Stimulated activated CD8-positive, alpha-beta memory T cell treated with anti-CD3 and anti-CD28 coated beads, Interleukin-15, amount 100 ng/mL, for 1 hour (primary cell): ENCODE data around the gene DNAJC7.
"Not testable (repeated sequence)": the region's sequence is repeated elsewhere in the genome, so short reads cannot be mapped to it uniquely, and the experiment has no call there.

Source experiments
- DNase-seq: peaks from one replicate; pipeline ENCODE4 v3.0.0-alpha.2; 2020; ENCODE audit warnings: low read depth

Gene DNAJC7

DNA sequence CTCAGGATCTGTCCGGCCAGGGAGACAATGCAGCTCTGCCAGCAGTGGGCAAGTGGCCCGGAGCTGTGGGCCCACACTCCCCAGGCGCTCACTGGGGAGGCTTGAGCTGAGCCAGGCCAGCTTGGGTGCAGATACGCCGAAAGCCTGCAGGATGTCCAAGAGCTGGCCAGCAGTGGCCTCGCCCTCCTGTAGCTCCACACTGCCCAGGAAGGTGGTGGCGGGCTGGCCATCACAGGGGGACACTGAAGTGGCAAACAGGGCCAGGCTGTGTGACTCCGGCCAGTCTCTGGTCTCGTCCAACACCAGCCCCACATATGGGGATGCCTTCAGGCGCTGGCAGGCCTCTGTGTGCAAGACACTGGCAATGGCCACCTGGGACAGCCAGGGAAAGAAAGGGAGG lies 23.6 kb upstream of the DNAJC7 start:
- DNase-seq, result no peak

GRCh38 chr17:42039794-42040763 lies 22.8 kb upstream of the DNAJC7 start:
- DNase-seq, result no peak

- no peak for DNase-seq
Measured at GRCh38 chr17:42038221-42038973, 21.2 kb upstream of the DNAJC7 start.

DNA sequence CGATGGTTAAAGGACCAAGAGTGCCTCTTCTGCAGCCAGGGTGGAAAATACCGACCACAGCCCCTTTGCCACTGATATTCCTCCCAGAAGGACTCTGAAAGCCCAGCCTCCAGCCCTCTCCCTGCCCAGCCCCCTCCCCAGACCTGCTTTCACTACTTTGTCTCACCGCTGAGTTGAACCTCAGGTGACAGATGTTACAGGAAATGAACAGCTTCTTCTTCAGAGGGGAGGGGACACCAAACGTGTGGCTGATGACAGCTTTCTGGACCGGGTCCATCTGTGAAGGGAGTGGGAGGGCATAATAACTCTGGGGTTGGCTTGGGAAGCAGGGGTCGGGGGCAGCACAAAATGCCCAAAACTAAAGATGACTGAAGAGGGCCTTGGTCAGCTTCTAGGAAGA lies 16.8 kb upstream of the DNAJC7 start:
- no peak for DNase-seq

GRCh38 chr17:42031584-42031983 lies 14.3 kb upstream of the DNAJC7 start:
- DNase-seq, result no peak

DNA sequence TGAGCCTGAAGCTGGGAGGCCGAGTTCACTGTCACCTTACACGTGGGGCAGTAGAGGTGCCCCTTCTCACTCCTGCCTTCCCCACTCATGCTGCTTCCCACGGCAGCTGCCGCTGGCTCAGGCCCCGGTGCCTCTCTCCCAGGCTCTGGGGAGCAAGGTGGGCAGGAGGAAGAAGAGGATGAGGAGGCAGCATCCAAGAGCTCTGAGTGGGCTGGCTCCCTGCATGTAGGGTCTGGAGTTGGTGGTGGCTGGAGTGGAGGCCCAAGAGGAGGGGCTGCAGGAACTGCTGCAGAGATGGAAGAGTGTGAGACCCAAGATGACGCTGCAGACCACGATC lies 11.5 kb upstream of the DNAJC7 start:
- DNase-seq, result no peak

DNA sequence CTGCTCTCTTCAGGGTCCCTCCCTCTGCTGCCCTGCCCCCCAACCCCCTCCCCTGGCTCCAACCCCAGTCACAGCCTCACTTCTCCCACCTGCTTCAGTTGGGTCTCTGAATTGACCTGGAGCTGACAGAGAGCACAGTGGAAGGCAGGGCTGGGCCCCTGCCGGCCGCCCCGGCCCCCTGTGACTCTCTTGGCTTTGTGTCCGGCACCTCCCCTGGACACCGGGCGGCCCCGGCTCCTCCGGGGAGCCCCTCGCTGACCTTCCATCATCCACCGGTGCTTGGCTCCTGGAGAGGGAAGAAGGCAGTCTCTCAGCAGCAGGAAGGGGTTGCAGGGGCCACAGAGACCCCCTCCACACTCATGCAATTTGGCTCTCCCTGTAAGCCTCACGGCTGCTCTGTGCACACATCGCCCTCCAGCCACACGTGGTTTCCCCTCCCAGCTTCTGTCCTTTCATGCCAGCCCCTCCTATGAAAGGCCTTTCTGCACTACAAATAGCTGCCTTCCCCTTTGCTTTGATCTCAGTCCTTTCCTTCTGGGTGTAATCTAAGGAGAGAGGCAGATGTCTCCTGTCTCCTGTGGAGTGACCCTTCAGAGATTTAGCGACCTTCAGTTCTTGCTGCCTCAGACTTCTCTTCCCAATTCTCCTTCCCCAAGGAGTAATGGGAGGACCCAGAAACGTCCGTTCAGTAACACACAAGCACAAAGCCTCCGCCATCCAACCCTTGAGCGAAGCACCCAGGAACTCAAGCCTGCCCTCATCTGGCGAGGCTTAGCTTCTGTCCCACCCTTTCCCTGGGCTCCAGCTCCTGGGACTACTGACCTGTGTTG lies 10.9 kb upstream of the DNAJC7 start:
- DNase-seq, result no peak

DNA sequence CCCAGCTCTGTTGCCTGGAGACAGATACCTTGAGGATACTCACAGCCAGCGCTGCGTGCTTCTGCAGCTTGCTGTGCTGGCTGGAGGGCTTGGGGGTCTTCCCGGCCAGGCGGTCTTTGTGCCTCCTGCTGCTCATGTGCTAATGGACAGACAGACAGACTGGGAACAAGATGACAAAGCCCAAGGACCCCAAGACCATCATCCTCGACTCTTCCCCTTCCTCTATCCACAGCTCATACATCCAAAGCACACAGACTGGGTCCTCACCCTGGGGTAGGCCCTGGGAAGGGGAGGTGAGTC lies 10.3 kb upstream of the DNAJC7 start:
- no peak for DNase-seq

DNA sequence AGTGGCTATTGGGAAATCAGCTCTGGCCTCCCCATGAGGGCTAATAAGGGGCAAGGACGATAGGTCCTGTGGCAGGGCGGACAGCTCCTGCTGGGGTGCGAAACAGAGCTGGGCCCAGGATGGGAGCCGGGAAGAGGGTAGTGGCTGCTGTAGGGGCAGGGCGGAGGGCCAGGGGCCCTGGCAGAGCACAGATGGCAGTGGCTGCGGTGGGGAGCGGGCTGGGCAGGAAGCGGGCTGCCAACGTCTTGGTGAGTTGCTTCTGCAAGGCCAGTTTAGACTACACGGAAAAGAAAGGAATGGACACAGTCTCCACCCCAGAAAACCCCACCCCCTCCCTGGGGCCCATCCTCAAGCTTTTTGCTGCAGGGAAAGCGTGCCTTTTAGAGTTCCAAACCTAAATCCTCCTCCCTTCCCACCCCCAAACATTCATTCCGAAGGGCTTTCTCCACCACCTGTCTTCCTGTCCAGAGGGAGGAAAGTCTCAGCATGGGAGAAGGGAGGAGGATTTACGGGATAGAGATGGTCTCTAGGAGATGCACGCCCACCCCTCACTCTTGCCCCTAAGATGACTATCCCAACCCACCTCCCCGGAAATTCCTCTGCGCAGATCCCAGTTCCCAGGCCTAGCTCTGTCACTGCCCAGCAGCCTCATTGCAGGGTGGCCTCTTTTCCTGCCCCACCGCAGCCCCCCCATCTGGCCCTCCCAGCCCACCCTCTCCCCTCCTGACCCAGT lies 9.8 kb upstream of the DNAJC7 start:
- DNase-seq, result no peak

DNA sequence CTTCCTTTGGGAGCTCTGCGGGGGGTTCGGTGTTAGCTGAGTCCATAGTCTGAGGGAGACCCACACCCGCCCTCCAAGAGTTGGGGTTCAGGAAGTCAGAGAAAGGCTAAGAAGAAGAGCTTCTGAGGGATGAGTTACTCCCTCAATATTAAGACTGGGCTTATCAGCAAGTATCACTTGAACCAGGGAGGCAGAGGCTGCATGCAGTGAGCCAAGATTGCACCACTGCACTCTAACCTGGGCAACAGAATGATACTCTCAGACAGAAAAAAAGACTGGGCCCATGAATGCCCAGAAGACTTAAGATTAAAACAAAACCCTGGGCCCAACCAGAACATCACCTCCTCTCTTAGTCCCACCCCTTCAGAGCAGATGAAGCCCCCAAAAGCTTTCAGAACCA lies 8.7 kb upstream of the DNAJC7 start:
- no peak for DNase-seq

- DNase-seq, result no peak
Measured at GRCh38 chr17:42025191-42025579, 7.9 kb upstream of the DNAJC7 start.

- DNase-seq, result no peak
Measured at GRCh38 chr17:42023524-42024349, 6.5 kb upstream of the DNAJC7 start.

DNA sequence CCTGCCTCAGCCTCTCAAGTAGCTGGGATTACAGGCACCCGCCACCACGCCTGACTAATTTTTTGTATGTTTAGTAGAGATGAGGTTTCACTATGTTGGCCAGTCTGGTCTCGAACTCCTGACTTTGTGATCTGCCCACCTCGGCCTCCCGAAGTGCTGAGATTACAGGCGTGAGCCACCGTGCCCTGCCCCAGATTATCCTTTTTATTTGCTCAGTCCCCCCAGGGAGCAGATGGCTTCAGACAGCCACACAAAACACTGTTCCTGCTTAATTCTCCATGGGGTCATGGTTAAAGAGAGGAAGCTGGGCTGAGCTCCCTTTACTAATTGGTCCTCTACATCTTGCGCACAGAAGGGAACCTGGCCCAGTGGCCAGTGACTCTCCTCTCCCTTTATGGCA lies 3.6 kb upstream of the DNAJC7 start:
- DNase-seq, result not testable (repeated sequence)

DNA sequence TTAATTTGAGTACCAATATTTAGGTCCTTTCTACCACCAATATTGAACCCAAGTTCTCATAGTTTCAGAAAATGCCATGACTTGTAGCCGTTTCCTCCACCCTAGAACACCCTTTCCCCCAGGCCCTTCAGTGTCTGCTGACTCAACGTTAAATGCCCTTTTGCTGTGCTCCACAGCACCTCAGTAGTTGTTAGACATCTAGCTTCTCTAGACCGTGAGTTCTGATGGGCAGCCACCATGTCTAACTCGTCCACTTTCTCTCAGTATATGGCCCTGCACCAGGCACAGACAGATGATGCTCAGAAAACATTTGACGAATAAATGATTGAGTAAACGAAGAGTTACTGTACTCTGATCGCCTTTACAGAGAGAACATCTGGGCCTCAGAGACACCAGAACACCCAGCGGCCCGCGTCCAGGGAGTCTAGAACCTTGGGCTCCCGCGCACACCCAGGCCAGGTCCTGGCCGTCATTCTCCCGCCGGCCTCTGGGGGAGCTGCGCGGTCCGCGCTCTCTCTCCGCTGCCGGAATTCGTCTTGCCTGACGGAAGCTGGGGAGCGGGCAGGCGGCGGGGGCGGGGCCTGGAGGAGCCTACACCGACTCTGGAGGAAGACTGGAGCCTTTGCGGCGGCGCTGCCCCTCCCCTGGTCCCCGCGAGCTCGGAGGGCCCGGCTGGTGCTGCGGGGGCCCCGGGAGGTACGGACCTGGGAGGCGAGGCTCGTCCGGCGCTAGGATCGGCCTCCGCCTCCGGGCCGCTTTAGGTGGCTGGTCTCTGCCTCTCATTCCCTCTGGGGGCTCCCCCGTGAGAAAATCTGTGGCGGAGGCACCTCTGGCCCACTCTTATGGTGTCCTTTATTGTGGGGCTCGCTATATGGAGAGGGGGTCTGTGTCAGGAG lies 2.5 kb upstream of the DNAJC7 start, which contains the start of gene NKIRAS2:
TSS of gene NKIRAS2 (plus strand) at position 582 of the 896 bp plus-strand sequence. CDS start 1,488 bp downstream, outside the sequence.
- DNase-seq, result peak; percentile 85

DNA sequence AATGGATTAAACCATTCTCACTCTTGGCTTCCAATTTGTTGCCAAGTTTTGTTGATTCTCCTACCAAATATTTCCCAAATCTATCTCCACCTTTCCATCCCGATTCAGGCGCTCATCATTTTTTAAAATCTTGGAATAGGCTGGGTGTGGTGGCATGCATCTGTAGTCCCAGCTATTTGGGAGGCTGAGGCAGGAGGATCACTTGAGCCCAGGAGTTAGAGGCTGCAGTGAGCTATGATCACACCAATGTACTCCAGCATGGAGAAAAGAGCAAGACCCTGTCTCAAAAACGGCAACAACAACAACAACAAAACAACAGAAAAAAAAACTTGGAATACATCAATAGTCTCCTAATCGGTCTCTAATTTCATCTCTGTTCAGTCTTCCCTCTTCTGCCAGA lies 1.7 kb upstream of the DNAJC7 start:
- DNase-seq, result no peak

- no peak for DNase-seq
Measured at GRCh38 chr17:42018339-42018738, 1.1 kb upstream of the DNAJC7 start.

DNA sequence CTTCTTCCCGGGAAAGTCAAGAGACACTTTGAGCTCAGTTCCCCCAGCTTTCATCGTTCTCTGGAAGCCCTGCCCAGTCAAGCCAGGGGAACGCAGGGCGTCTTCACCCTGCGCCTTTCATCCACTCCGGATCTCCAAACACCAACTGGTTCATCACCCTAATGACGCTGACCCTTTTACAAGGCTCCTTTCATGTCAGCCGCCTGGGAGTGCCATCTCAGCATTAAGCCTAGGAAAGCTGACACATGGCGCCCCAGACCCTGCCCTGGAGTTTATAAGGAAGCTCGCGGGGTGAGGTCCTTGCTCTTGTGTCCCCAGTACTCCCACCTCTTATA lies 594 bp upstream of the DNAJC7 start:
- DNase-seq, result no peak

DNA sequence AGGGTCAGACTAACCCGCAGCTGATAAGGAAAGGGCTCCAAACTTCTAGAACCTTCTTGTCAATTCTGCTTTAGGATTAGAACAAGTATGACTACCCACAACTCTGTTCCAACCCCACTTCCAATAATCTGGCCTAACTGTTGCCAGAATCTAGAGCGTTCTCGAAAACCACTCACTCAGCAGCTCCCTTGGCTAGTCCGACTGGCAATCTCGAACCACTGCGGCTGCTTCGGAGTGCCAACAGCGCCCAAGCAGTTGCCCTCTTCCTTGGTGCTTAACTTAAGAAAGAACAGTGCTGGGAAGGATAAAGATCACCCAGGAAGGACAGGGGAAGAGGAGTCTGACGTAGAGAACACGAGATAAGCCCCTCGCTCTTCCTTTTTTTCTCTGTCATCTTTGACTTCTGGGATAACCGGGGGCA lies 818 bp downstream of the DNAJC7 start:
- no peak for DNase-seq

DNA sequence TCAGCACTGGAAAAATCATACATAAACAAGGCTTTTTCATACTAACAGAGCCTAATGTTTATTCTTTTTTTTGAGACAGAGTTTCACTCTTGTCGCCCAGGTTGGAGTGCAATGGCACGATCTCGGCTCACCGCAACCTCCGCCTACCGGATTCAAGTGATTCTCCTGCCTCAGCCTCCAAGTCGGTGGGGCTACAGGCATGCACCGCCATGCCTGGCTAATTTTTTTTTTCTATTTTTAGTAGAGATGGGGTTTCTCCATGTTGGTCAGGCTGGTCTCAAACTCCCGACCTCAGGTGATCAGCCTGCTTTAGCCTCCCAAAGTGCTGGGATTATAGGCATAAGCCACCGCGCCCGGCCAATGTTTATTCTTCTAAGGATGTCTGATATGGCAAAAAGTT lies 3.5 kb downstream of the DNAJC7 start:
- not testable (repeated sequence) for DNase-seq

DNA sequence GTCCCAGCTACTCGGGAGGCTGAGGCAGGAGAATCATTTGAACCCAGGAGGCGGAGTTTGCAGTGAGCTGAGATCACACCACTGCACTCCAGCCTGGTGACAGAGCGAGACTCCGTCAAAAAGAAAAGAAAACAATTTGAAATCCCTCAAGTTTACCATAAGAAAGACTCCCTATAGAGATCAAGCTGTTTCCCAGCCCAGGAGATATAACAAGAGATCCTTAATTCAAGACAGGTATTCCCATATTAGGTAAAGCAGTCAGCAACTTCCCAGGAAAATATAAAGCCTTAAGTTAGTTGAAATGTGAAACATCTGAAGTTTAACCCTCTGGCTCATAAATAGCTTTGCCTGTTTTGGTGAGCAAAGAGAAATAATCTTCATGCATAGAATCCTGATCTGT lies 4.9 kb downstream of the DNAJC7 start:
- DNase-seq, result not testable (repeated sequence)
